HG02798 (cell line): ENCODE measurements around the gene C6orf52.
"Not testable (repeated sequence)": the region's sequence is repeated elsewhere in the genome, so short reads cannot be mapped to it uniquely, and the experiment has no call there.

Source experiments
- ATAC-seq: cut with Tn5 transposase; IDR thresholded peaks from one replicate; pipeline ENCODE4 v1.9.1; 2021; ENCODE audit warnings: mild to moderate bottlenecking; ENCODE audit not compliant: unreplicated experiment, poor library complexity

The C6orf52 gene

GRCh38 chr6:10694302-10695085 is at the start of gene C6orf52, which contains the start of gene PAK1IP1:
TSS of gene C6orf52 (minus strand) at chr6:10694616. CDS start at chr6:10687550, 7,066 bp downstream.
TSS of gene PAK1IP1 (plus strand) at chr6:10694972. CDS start at chr6:10694986, 14 bp downstream.
- peak; percentile 99 for ATAC-seq

- no peak for ATAC-seq
These were observed 49.1 kb upstream of the C6orf52 start for GRCh38 chr6:10743515-10743914.

GRCh38 chr6:10742251-10742650 is 47.8 kb upstream of the C6orf52 start:
- ATAC-seq: no peak

GRCh38 chr6:10741643-10742042 is 47.2 kb upstream of the C6orf52 start:
- ATAC-seq: not testable (repeated sequence)

- no peak for ATAC-seq
These were observed 45.6 kb upstream of the C6orf52 start for GRCh38 chr6:10740061-10740460.

GRCh38 chr6:10736731-10737130 is 42.3 kb upstream of the C6orf52 start:
- no peak for ATAC-seq

GRCh38 chr6:10733863-10734262 is 39.4 kb upstream of the C6orf52 start:
- ATAC-seq: no peak

GRCh38 chr6:10733151-10733715 is 38.8 kb upstream of the C6orf52 start:
- ATAC-seq: no peak

- no peak for ATAC-seq
These were observed 35.8 kb upstream of the C6orf52 start for GRCh38 chr6:10730254-10730653.

- no peak for ATAC-seq
These were observed 31.3 kb upstream of the C6orf52 start for GRCh38 chr6:10725716-10726115.

- no peak for ATAC-seq
These were observed 30.6 kb upstream of the C6orf52 start for GRCh38 chr6:10725044-10725443.

- no peak for ATAC-seq
These were observed 29.1 kb upstream of the C6orf52 start for GRCh38 chr6:10723567-10723881.

GRCh38 chr6:10722820-10723566 is 28.6 kb upstream of the C6orf52 start, which contains the start of gene TMEM14C:
TSS of gene TMEM14C (plus strand) at chr6:10723070. CDS start at chr6:10724614, 1,544 bp downstream.
- ATAC-seq: peak; percentile 97

GRCh38 chr6:10722570-10722819 is 28.1 kb upstream of the C6orf52 start:
- ATAC-seq: no peak

- ATAC-seq: no peak
These were observed 27.6 kb upstream of the C6orf52 start for GRCh38 chr6:10721850-10722569.

- not testable (repeated sequence) for ATAC-seq
These were observed 26.8 kb upstream of the C6orf52 start for GRCh38 chr6:10720960-10721849.

- ATAC-seq: peak; percentile 28
These were observed 26.0 kb upstream of the C6orf52 start for GRCh38 chr6:10720265-10720959.

GRCh38 chr6:10719964-10720264 is 25.5 kb upstream of the C6orf52 start:
- ATAC-seq: no peak

- no peak for ATAC-seq
These were observed 25.0 kb upstream of the C6orf52 start for GRCh38 chr6:10719296-10719963.
